Activated T-helper 1 cell treated with anti-CD3 and anti-CD28 coated beads, Interleukin-12 subunit alpha, Interleukin-12 subunit beta, Interleukin-2, Interleukin-4 antibody, amounts not matched to agents 30 ng/mL and 10 ng/mL and 1 ng/mL, durations not matched to agents 14 hours and 24 hours and 36 hours (primary cell): ENCODE results near the gene TMEM217. TPM values are rescaled to one million over a fixed set of nuclear protein-coding genes. Genes with fewer than 3 reads are reported as not detected.
"Not testable (repeated sequence)": the region's sequence is repeated elsewhere in the genome, so short reads cannot be mapped to it uniquely, and the experiment has no call there.

Experiments
- DNase-seq: peaks from one replicate; pipeline ENCODE4 v3.0.0; 2021; ENCODE audit warnings: low spot score
- H3K27ac Mint-ChIP-seq: one replicate; pipeline ENCODE4 v1.8.0; 2021; ENCODE audit warnings: mild to moderate bottlenecking, mixed read lengths
- H3K27me3 Mint-ChIP-seq: one replicate; pipeline ENCODE4 v1.8.0; 2022; ENCODE audit warnings: mild to moderate bottlenecking, moderate library complexity, mixed read lengths; ENCODE audit not compliant: insufficient read depth
- H3K36me3 Mint-ChIP-seq: one replicate; pipeline ENCODE4 v1.8.0; 2021; ENCODE audit warnings: low read depth, mixed read lengths
- H3K4me1 Mint-ChIP-seq: one replicate; pipeline ENCODE4 v1.8.0; 2021; ENCODE audit warnings: low read depth, mixed read lengths
- H3K4me3 Mint-ChIP-seq: one replicate; pipeline ENCODE4 v1.8.0; 2021; ENCODE audit warnings: mild to moderate bottlenecking, moderate library complexity, mixed read lengths
- H3K9me3 Mint-ChIP-seq: one replicate; pipeline ENCODE4 v1.8.0; 2021; ENCODE audit warnings: mixed read lengths
- intact Hi-C: fragments of 100-400 bp; cut with micrococcal nuclease; formaldehyde crosslinking; loops from one replicate; pipeline ENCODE4 v1.15.1; 2024
- total RNA-seq: library from RNA; stranded (reverse); gene quantifications from 2 replicates; pipeline ENCODE4 v1.2.3, GENCODE V29; 2022

The TMEM217 gene
- 7.7 and 9.9 TPM in 2 replicates for total RNA-seq

GRCh38 chr6:37257634-37258404 is at the start of gene TMEM217, which contains the start of gene TBC1D22B:
Gene TMEM217, minus strand, starts transcription at chr6:37258144. Its CDS starts 39,114 bp downstream, at chr6:37219030.
Gene TBC1D22B, plus strand, starts transcription at chr6:37257772. Its CDS starts 146 bp downstream, at chr6:37257918.
- DNase-seq = peak; percentile 95
- H3K9me3 Mint-ChIP-seq = no peaks in the 10 kb centered on the region
- peaks cover 78% of the 10 kb centered on the region for H3K4me1 Mint-ChIP-seq
- no peaks in the 10 kb centered on the region for H3K27me3 Mint-ChIP-seq
- H3K36me3 Mint-ChIP-seq = peaks cover 32% of the 10 kb centered on the region
- peak within 1 kb of the TSS; percentile 97 for H3K4me3 Mint-ChIP-seq
- peak within 1 kb of the TSS; percentile 100 for H3K27ac Mint-ChIP-seq
- intact Hi-C loops = loop anchor here (2.0 kb wide), 1 partner anchor 15 kb away; no protein-coding TSS in a partner anchor

GRCh38 chr6:37307484-37307883 is 49.5 kb upstream of the TMEM217 start:
- H3K36me3 Mint-ChIP-seq = peaks cover 37% of the 10 kb centered on the region
- DNase-seq, intact Hi-C loops, H3K27me3 Mint-ChIP-seq, H3K4me3 Mint-ChIP-seq, H3K27ac Mint-ChIP-seq, H3K9me3 Mint-ChIP-seq: not testable (repeated sequence)
- H3K4me1 Mint-ChIP-seq = peaks cover 31% of the 10 kb centered on the region

- Mint-ChIP-seq H3K36me3 (peaks cover 40% of the 10 kb centered on the region), H3K4me3 (no peak overlapping the region), H3K9me3 (no peaks in the 10 kb centered on the region), H3K27me3 (no peaks in the 10 kb centered on the region), H3K27ac (no peak overlapping the region), H3K4me1 (peaks cover 35% of the 10 kb centered on the region)
- intact Hi-C loops = no loop called here
- no peak for DNase-seq
Measured at GRCh38 chr6:37306624-37307222, 48.8 kb upstream of the TMEM217 start.

- peaks cover 46% of the 10 kb centered on the region for H3K36me3 Mint-ChIP-seq
- no peaks in the 10 kb centered on the region for H3K27me3 Mint-ChIP-seq
- peaks cover 27% of the 10 kb centered on the region for H3K4me1 Mint-ChIP-seq
- no peak overlapping the region for H3K4me3 Mint-ChIP-seq
- no peak overlapping the region for H3K27ac Mint-ChIP-seq
- intact Hi-C loops = no loop called here
- no peak for DNase-seq
- H3K9me3 Mint-ChIP-seq = no peaks in the 10 kb centered on the region
Measured at GRCh38 chr6:37305841-37306425, 48.0 kb upstream of the TMEM217 start.

- Mint-ChIP-seq H3K27me3 (no peaks in the 10 kb centered on the region), H3K9me3 (no peaks in the 10 kb centered on the region), H3K4me3 (no peak overlapping the region), H3K4me1 (peaks cover 24% of the 10 kb centered on the region), H3K27ac (no peak overlapping the region), H3K36me3 (peaks cover 50% of the 10 kb centered on the region)
- intact Hi-C loops = no loop called here
- no peak for DNase-seq
Measured at GRCh38 chr6:37304766-37305165, 46.8 kb upstream of the TMEM217 start.

- Mint-ChIP-seq H3K27me3 (no peaks in the 10 kb centered on the region), H3K27ac (peak overlapping the region; percentile 25), H3K4me3 (no peak overlapping the region), H3K4me1 (peaks cover 29% of the 10 kb centered on the region), H3K36me3 (peaks cover 49% of the 10 kb centered on the region), H3K9me3 (no peaks in the 10 kb centered on the region)
- no peak for DNase-seq
- intact Hi-C loops = no loop called here
Measured at GRCh38 chr6:37303891-37304503, 46.1 kb upstream of the TMEM217 start.

GRCh38 chr6:37303091-37303660 is 45.2 kb upstream of the TMEM217 start:
- Mint-ChIP-seq H3K9me3 (no peaks in the 10 kb centered on the region), H3K36me3 (peaks cover 47% of the 10 kb centered on the region), H3K27me3 (no peaks in the 10 kb centered on the region), H3K4me3 (no peak overlapping the region), H3K27ac (peak overlapping the region; percentile 41), H3K4me1 (peaks cover 31% of the 10 kb centered on the region)
- DNase-seq = no peak
- intact Hi-C loops = no loop called here

- no peak for DNase-seq
- no peaks in the 10 kb centered on the region for H3K9me3 Mint-ChIP-seq
- H3K27ac Mint-ChIP-seq = peak overlapping the region; percentile 20
- H3K27me3 Mint-ChIP-seq = no peaks in the 10 kb centered on the region
- peaks cover 52% of the 10 kb centered on the region for H3K36me3 Mint-ChIP-seq
- no peak overlapping the region for H3K4me3 Mint-ChIP-seq
- intact Hi-C loops = no loop called here
- peaks cover 31% of the 10 kb centered on the region for H3K4me1 Mint-ChIP-seq
Measured at GRCh38 chr6:37302086-37302686, 44.2 kb upstream of the TMEM217 start.

GRCh38 chr6:37299990-37300389 is 42.0 kb upstream of the TMEM217 start:
- intact Hi-C loops = no loop called here
- Mint-ChIP-seq H3K4me3 (no peak overlapping the region), H3K36me3 (peaks cover 57% of the 10 kb centered on the region), H3K9me3 (no peaks in the 10 kb centered on the region), H3K4me1 (peaks cover 31% of the 10 kb centered on the region), H3K27ac (no peak overlapping the region), H3K27me3 (no peaks in the 10 kb centered on the region)
- DNase-seq = no peak

GRCh38 chr6:37298958-37299357 is 41.0 kb upstream of the TMEM217 start:
- Mint-ChIP-seq H3K4me3 (no peak overlapping the region), H3K9me3 (no peaks in the 10 kb centered on the region), H3K27me3 (no peaks in the 10 kb centered on the region), H3K27ac (no peak overlapping the region), H3K4me1 (peaks cover 26% of the 10 kb centered on the region), H3K36me3 (peaks cover 56% of the 10 kb centered on the region)
- no peak for DNase-seq
- intact Hi-C loops = no loop called here

- H3K36me3 Mint-ChIP-seq = peaks cover 51% of the 10 kb centered on the region
- H3K27me3 Mint-ChIP-seq, H3K27ac Mint-ChIP-seq, DNase-seq, H3K9me3 Mint-ChIP-seq, intact Hi-C loops, H3K4me3 Mint-ChIP-seq: not testable (repeated sequence)
- H3K4me1 Mint-ChIP-seq = peaks cover 12% of the 10 kb centered on the region
Measured at GRCh38 chr6:37297637-37298036, 39.7 kb upstream of the TMEM217 start.

- peaks cover 38% of the 10 kb centered on the region for H3K4me1 Mint-ChIP-seq
- H3K36me3 Mint-ChIP-seq = peaks cover 53% of the 10 kb centered on the region
- no peak for DNase-seq
- H3K27me3 Mint-ChIP-seq = no peaks in the 10 kb centered on the region
- no peaks in the 10 kb centered on the region for H3K9me3 Mint-ChIP-seq
- H3K4me3 Mint-ChIP-seq = no peak overlapping the region
- intact Hi-C loops = no loop called here
- H3K27ac Mint-ChIP-seq = no peak overlapping the region
Measured at GRCh38 chr6:37293426-37293825, 35.5 kb upstream of the TMEM217 start.
